ENCODE results near the gene MTCP1. TPM values are rescaled to one million over a fixed set of nuclear protein-coding genes. Genes with fewer than 3 reads are reported as not detected.
A peak's percentile ranks its signal among the peaks of the same experiment; 100 is the strongest.

Gene MTCP1
- total and polyA plus RNA-seq, 9 of the 15 experiments (the other 6 are each of a cell fraction or from before 2014, with no cell fraction given), result 12.7 to 28.0 (median 22.9) TPM

DNA sequence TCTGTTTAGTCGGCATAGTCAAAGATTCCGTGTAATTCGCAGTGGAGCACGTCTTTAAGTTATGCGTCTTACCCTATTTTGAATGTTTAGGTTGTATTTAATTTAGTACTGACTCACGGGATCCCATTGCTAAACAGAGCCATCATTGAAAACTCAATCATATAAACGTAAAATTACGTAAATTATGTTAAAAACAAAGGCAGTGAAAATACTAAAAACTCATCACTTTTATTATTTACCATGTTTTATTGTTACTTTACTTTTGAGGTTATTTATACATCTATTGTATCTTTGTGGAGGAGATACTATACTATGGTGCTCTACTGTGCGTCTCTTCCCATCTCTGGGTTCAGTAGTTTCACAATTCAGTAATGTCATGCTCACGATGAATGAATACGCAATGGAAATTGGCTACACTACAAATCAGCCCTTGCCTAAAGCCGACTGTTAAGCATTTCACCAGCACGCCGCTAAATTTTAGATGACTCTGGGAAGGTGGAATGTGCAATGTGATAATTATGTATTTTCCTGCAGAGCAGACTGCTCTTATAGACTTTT is 43.3 kb downstream of the MTCP1 start (continued):
- TF ChIP-seq CEBPG (CRISPR knock-in tag; IDR thresholded peaks at IDR 0.05), result no peak
- TF ChIP-seq CEBPG (tag; conservative IDR thresholded peaks at IDR 0.05 in 1 of 2, IDR thresholded peaks at IDR 0.05 in 1 of 2), result peak; percentile 34 to 62; a peak in 2 of 4 replicates
- TF ChIP-seq SIN3A (IDR thresholded peaks at IDR 0.05; ENCODE audit: borderline replicate concordance in 2 of 2, control insufficient read depth in 1 of 2, low read depth in 2 of 2, low read length in 2 of 2), result 0 out of 4 replicates have a peak, but pooled peaks of 1 of the 2 experiments have one; percentile 31
- peak; percentile 1; the same call in 1 of the 2 replicates for TF ChIP-seq POLR2AphosphoS5 (IDR thresholded peaks at IDR 0.05; ENCODE audit: control insufficient read depth, insufficient read depth, low read depth, low read length)
- TF ChIP-seq, protein P1, sequence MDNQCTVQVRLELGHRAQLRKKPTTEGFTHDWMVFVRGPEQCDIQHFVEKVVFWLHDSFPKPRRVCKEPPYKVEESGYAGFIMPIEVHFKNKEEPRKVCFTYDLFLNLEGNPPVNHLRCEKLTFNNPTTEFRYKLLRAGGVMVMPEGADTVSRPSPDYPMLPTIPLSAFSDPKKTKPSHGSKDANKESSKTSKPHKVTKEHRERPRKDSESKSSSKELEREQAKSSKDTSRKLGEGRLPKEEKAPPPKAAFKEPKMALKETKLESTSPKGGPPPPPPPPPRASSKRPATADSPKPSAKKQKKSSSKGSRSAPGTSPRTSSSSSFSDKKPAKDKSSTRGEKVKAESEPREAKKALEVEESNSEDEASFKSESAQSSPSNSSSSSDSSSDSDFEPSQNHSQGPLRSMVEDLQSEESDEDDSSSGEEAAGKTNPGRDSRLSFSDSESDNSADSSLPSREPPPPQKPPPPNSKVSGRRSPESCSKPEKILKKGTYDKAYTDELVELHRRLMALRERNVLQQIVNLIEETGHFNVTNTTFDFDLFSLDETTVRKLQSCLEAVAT (IDR thresholded peaks at IDR 0.05), result 0 out of 4 replicates have a peak, but pooled peaks have one; percentile 13 to 29
- TF ChIP-seq CEBPB (tag; IDR thresholded peaks at IDR 0.05), result peak; percentile 79
